K562 (cell line): ENCODE results near the gene CASP7. TPM values are rescaled to one million over a fixed set of nuclear protein-coding genes. Genes with fewer than 3 reads are reported as not detected.
A peak's percentile ranks its signal among the peaks of the same experiment; 100 is the strongest.

Experiments used
- DEAF1 ChIP-seq: fragments of 450-650 bp; formaldehyde crosslinking; IDR thresholded peaks from 2 replicates; pipeline ENCODE4 v1.4.0; 2020; ENCODE audit warnings: mild to moderate bottlenecking, moderate library complexity
- MBD2 ChIP-seq: sonication (generic); IDR thresholded peaks from 2 replicates; pipeline ENCODE4 v1.6.1; 2016; ENCODE audit warnings: low read depth, borderline replicate concordance
- MIER1 ChIP-seq: fragments of 450-650 bp; IDR thresholded peaks from 2 replicates; pipeline ENCODE4 v1.6.1; 2016; ENCODE audit warnings: antibody characterized with exemption, mild to moderate bottlenecking, low read depth
- SRSF3 ChIP-seq: fragments of 200-400 bp; formaldehyde crosslinking; IDR thresholded peaks from 2 replicates; pipeline ENCODE4 v1.6.1; 2016; ENCODE audit warnings: mild to moderate bottlenecking, low read length, moderate library complexity; ENCODE audit not compliant: insufficient read depth
- TAF15 ChIP-seq: fragments of 200-400 bp; formaldehyde crosslinking; IDR thresholded peaks from 2 replicates; pipeline ENCODE4 v1.6.1; 2017; ENCODE audit warnings: mild to moderate bottlenecking, low read depth, low read length, moderate library complexity
- ZBTB40 ChIP-seq, 2 experiments: fragments of 450-650 bp in 1 of 2; sonication (generic) in 1 of 2; formaldehyde crosslinking in 1 of 2; IDR thresholded peaks; 2 replicates each; pipeline versions ENCODE4 v1.7.1 to v1.9.0; 2016 to 2022; ENCODE audit warnings: inconsistent platforms in 1 of 2, mild to moderate bottlenecking in 1 of 2, missing genetic modification reagents in 1 of 2
- ZNF124 ChIP-seq: sonication (generic); formaldehyde crosslinking; IDR thresholded peaks from 2 replicates; pipeline ENCODE4 v1.8.1; 2022; ENCODE audit warnings: missing genetic modification reagents
- ZNF263 ChIP-seq: sonication (generic); formaldehyde crosslinking; IDR thresholded peaks from 2 replicates; pipeline ENCODE4 v1.8.0; 2022; ENCODE audit warnings: mild to moderate bottlenecking, missing genetic modification reagents, borderline replicate concordance
- ZNF436 ChIP-seq: fragments of 250-450, 450-650 bp; sonication (Bioruptor Pico); formaldehyde crosslinking; IDR thresholded peaks from 2 replicates; pipeline ENCODE4 v1.7.0; 2020; ENCODE audit warnings: mild to moderate bottlenecking
- ZNF609 ChIP-seq: sonication (generic); formaldehyde crosslinking; IDR thresholded peaks from 2 replicates; pipeline ENCODE4 v1.8.1; 2023; ENCODE audit warnings: missing genetic modification reagents, mild to moderate bottlenecking, borderline replicate concordance
- polyA plus RNA-seq, 8 experiments: library from polyadenylated mRNA; depleted of rRNA in 4 of 8; stranded (reverse) in 5 of 8; unstranded in 3 of 8; fragments of >200 nt; fragmentation: Nextera tagmentation in 2 of 8; fragmentation: Illumina TruSeq in 1 of 8; extraction: Ambion mirVana in 2 of 8; extraction: Trizol in 1 of 8; gene quantifications; 2 replicates each; pipeline versions ENCODE4 v1.2.1 to v1.2.3, GENCODE V29; 2011 to 2014; ENCODE audit warnings: inconsistent platforms in 1 of 8, missing spikeins in 1 of 8
- total RNA-seq, 7 experiments: library from RNA; depleted of rRNA in 6 of 7; stranded (reverse); fragments of >200 nt in 6 of 7; fragmentation: Illumina TruSeq in 2 of 7; extraction: Trizol in 2 of 7; gene quantifications; 2 replicates each; pipeline versions ENCODE4 v1.2.1 to v1.2.3, GENCODE V29; 2011 to 2021; ENCODE audit warnings: low replicate concordance in 1 of 7

Gene CASP7
- total and polyA plus RNA-seq, 9 of the 15 experiments (the other 6 are each of a cell fraction or from before 2014, with no cell fraction given): 2.2 to 23.3 (median 9.0) TPM

GRCh38 chr10:113718969-113719822 is 39.5 kb downstream of the CASP7 start (continued):
- TF ChIP-seq ZBTB40 (IDR thresholded peaks at IDR 0.05) (peak; percentile 75), ZBTB40 (CRISPR knock-in tag; IDR thresholded peaks at IDR 0.05) (no peak), ZNF263 (no peak), SRSF3 (no peak), MBD2 (no peak), MIER1 (no peak), ZNF124 (no peak), DEAF1 (no peak), TAF15 (no peak), ZNF436 (CRISPR knock-in tag) (no peak), ZNF609 (no peak)
